Measurements from ENCODE around the gene ADAMTS13.
A peak's percentile ranks its signal among the peaks of the same experiment; 100 is the strongest.

The ADAMTS13 gene

DNA sequence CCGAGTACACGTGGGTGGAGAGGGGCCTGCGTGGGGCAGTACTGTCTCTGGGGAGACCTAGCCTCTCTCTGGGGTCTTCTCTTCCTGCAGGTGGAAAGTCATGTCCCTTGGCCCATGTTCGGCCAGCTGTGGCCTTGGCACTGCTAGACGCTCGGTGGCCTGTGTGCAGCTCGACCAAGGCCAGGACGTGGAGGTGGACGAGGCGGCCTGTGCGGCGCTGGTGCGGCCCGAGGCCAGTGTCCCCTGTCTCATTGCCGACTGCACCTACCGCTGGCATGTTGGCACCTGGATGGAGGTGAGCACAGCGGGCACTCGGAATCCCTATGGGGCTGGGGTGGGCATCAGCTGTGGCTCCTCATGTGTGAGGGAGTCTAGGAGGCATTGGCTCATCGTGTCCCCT is 32.2 kb downstream of the ADAMTS13 start:
- DNase-seq (ENCODE audit: low read depth, low spot score), result no peak

DNA sequence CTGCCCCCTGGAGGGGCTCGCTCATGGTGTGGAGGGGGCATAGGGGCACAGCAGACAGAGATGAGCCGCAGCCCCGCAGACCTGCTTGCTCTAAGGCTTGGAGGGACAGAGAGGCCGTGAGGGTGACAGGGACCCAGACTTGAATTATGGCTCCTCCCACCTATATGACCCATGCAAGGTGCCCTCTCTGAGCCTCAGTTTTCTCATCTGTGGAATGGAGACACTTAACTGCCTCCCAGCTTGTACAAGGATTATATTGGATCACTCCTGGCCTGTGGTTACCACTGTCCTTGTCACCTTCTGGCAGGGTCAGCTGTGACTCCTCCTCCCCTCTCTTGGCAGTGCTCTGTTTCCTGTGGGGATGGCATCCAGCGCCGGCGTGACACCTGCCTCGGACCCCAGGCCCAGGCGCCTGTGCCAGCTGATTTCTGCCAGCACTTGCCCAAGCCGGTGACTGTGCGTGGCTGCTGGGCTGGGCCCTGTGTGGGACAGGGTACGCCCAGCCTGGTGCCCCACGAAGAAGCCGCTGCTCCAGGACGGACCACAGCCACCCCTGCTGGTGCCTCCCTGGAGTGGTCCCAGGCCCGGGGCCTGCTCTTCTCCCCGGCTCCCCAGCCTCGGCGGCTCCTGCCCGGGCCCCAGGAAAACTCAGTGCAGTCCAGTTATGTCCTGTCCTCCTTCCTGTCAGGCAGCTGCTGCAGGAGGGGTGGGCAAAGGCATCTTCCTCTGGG is 32.9 kb downstream of the ADAMTS13 start:
- DNase-seq (ENCODE audit: low read depth, low spot score), result no peak

- DNase-seq (ENCODE audit: low read depth, low spot score), result no peak
Measured at GRCh38 chr9:133455936-133456335, 33.8 kb downstream of the ADAMTS13 start.

- no peak for DNase-seq (ENCODE audit: low read depth, low spot score)
Measured at GRCh38 chr9:133456409-133456808, 34.2 kb downstream of the ADAMTS13 start.

DNA sequence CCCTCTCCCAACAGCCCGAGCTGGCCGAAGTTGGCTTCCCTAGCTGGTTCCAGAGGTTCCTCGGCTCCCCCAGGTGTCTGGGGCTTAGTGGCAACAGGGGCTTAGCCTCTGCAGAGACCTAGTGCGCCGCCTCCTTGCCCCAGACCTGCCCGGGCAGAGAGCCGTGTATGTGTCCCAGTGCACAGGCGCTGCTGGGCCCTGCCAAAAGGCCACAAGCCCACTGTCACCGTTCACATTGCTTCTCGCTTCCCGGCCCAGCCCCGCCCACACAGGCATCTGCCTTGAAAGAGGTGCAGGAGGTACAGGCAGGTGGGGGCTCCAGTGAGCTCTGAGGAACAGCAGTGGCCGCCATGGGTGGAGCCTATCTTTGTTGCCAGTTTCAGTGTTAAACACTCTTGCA is 35.1 kb downstream of the ADAMTS13 start:
- no peak for DNase-seq (ENCODE audit: low read depth, low spot score)

GRCh38 chr9:133457748-133458147 is 35.6 kb downstream of the ADAMTS13 start:
- DNase-seq (ENCODE audit: low read depth, low spot score), result no peak

DNA sequence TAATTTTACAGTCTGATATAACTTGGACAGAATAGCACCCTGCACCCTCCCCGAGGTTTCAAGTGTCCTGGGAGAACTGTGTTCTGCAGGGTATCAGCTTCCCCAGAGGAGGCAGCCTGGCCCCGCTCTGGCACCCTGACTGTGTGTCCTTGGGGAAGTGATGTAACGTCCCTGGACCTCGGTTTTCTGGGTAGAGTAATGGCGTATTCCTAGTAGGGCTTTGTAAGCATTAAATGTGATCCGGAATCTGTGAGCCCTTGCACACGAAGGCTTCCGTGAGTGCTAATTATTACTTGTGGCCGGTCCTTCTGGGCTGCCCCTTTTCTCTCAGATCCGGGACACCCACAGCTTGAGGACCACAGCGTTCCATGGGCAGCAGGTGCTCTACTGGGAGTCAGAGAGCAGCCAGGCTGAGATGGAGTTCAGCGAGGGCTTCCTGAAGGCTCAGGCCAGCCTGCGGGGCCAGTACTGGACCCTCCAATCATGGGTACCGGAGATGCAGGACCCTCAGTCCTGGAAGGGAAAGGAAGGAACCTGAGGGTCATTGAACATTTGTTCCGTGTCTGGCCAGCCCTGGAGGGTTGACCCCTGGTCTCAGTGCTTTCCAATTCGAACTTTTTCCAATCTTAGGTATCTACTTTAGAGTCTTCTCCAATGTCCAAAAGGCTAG is 36.6 kb downstream of the ADAMTS13 start:
- no peak for DNase-seq (ENCODE audit: low read depth, low spot score)

GRCh38 chr9:133459476-133460404 is 37.6 kb downstream of the ADAMTS13 start, which contains the start of gene CACFD1:
Gene CACFD1 (plus strand): TSS chr9:133459978. CDS start chr9:133460067, 89 bp downstream.
- peak; percentile 81 for DNase-seq (ENCODE audit: low read depth, low spot score)

- no peak for DNase-seq (ENCODE audit: low read depth, low spot score)
Measured at GRCh38 chr9:133460405-133461175, 38.4 kb downstream of the ADAMTS13 start.

DNA sequence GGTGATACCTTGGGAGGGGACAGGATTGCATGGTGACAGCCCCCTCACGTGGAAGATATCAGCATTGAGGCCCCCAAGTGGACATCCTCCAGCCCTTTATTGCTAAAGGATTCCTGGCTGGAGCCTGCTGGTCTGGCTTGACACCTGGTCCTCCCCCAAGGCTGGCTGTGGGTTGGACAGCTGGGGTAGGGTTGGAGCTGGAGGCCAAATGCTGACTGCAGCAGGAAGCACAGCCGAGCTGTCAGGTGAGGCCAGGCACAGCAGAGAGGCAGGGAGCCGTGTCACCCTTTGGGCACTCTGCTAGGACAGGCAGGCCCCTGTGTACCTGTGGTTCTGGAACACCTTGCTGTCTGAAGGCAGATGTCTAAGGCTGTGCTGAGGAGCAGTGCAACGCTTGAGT is 39.8 kb downstream of the ADAMTS13 start:
- no peak for DNase-seq (ENCODE audit: low read depth, low spot score)

GRCh38 chr9:133463234-133463863 is 41.2 kb downstream of the ADAMTS13 start:
- DNase-seq (ENCODE audit: low read depth, low spot score), result no peak

DNA sequence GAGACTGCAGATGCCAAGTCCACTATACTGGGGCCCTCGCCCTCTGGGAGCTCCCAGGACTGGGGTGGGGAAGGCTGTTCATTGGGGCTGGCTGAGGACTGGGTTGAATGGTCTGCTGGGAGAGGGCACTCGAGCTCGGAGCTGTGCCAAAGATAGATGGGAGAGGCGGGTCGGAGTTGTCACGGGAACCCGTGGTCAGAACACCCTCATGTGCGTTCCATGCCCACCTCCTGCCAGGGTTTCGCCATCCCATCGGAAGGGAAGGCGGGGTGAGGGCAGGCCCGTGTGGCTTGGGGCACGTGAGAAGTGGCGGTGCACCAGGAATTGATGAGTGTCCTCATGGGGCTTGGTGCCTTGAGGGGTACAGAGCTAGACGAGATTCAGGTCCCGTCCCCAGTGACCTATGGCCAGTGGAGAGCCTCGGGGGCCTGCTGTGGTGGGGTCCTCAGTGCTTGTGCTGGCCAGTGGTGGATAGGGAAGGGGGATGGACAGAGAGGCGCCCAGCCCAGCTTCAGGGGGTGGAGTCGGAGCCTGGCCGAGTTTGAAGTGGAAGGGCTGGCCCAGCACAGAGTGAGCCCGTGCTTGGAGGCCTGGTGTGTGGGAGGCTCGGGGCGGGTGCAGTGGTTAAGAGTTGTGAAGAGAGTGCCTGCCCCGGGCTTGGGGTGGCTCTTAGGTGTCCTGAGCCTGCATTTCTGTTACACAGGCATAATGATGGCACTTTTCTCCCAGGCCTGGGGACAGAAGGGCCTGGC is 41.9 kb downstream of the ADAMTS13 start:
- no peak for DNase-seq (ENCODE audit: low read depth, low spot score)

DNA sequence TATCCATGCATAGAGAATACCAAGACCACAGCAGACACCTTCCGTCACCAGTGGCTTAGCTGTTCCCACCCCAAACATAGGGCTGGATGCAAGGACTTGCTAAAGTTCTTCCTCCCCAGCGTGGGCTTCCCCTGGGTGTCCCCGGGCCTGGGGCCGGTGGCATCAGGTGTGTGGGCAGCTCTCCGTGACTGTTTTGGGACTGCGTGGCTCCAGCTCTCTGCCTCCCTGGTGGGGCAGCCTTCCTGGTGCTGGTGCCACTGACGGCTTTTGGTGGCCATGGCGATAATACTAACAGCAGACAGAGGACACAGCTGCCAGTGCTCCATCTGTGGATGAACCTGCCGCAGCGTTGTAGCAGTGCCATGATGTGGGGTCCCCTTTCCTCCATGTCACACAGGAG is 42.5 kb downstream of the ADAMTS13 start:
- no peak for DNase-seq (ENCODE audit: low read depth, low spot score)

DNA sequence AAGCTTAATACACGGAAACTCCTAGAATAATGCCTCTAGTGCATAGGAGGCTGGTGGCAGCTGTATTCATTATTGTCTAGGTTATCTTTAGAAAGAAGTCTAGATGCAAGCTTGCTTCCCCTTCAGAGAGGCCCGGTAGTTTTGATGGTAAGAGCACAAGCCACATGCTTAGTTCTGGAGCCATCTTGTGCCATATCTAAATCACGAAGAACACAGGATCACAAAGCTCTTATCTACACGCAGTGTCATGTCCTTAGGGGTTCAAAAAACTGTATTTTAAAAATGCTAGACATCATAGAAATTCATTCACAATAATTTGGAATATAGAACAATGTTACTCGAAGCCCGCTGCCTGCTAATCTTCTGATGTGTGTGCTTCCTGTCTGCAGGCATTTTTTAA is 43.8 kb downstream of the ADAMTS13 start:
- DNase-seq (ENCODE audit: low read depth, low spot score), result no peak

- DNase-seq (ENCODE audit: low read depth, low spot score), result no peak
Measured at GRCh38 chr9:133467101-133467500, 44.9 kb downstream of the ADAMTS13 start.

DNA sequence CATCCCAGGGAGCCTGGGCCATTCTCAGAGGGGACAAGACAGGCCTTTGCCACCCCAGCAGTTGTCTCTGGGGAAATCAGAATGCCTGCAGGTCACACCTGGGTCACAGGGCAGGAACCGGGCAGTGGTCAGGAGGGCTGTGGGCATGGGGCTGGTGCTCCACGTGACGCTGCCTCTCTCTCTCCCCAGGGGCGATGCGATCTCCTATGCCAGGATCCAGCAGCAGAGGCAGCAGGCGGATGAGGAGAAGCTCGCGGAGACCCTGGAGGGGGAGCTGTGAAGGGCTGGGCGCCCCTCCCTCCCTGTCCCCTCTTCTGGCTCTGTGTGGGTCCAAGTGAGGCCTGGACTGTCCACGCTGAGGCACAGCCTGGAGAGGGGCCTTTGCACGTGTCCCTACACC is 46.2 kb downstream of the ADAMTS13 start:
- DNase-seq (ENCODE audit: low read depth, low spot score), result no peak

GRCh38 chr9:133468777-133469421 is 46.7 kb downstream of the ADAMTS13 start:
- DNase-seq (ENCODE audit: low read depth, low spot score), result no peak

DNA sequence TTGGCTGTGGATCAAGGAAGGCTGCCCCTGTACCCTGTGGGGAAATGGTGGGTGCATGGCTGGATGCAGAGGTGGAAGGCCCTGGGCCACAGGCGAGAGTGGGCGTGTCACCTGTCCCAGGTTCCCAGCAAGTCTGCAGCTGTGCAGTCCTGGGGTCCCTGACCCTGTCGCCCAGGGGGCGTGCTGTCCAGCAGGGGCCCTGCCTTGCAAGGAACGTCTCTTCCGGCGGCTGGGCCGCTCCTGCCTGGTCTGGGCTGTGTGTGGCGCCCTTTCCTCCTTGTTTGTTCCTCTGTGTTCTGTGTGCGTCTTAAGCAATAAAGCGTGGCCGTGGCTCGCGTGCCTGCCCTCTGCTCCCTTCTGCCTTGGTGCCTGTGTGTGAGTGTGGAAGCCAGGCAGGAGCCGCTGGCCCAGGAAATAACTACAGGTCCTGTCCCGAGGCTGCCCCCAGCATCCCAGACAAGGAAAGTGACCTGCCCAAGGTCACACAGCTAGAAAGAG is 48.3 kb downstream of the ADAMTS13 start:
- DNase-seq (ENCODE audit: low read depth, low spot score), result no peak

DNA sequence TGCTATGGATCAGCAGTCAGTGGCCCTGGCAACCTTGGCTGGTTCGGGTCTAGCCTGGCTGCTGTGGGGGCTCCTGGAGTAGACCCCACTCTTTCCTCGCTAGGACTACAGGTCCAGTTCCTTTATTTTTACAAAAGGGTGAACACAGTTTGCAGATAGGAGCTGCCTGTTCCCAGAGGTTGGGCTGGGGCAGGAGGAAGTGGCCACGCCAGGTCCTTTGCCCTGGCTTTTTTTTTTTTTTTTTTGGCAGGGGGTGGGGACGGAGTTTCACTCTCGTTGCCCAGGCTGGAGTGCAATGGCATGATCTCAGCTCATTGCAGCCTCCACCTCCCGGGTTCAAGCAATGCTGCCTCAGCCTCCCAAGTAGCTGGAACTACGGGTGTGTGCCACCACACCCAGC is 48.8 kb downstream of the ADAMTS13 start:
- DNase-seq (ENCODE audit: low read depth, low spot score), result no peak
